WI38 (cell line): ENCODE measurements around the gene INPP5A.

Experiments used
- H3K4me3 ChIP-seq: 2 replicates; pipeline ENCODE4 v1.5.1; 2011; ENCODE audit warnings: low read depth, mild to moderate bottlenecking, control low read depth, low read length
- CTCF ChIP-seq: IDR thresholded peaks from 2 replicates; pipeline ENCODE4 v1.5.1; 2012; ENCODE audit warnings: low read depth, mild to moderate bottlenecking, control low read depth, low read length

The INPP5A gene

GRCh38 chr10:132690821-132691610 lies 153.4 kb downstream of the INPP5A start:
- TF ChIP-seq CTCF: no peak
- no peak overlapping the region for H3K4me3 ChIP-seq

GRCh38 chr10:132691711-132692153 lies 154.1 kb downstream of the INPP5A start:
- H3K4me3 ChIP-seq: no peak overlapping the region
- no peak for TF ChIP-seq CTCF

GRCh38 chr10:132692311-132692710 lies 154.7 kb downstream of the INPP5A start:
- TF ChIP-seq CTCF: no peak
- no peak overlapping the region for H3K4me3 ChIP-seq

- no peak for TF ChIP-seq CTCF
These were observed 156.1 kb downstream of the INPP5A start for GRCh38 chr10:132693676-132694075.

GRCh38 chr10:132696204-132696603 lies 158.6 kb downstream of the INPP5A start:
- no peak overlapping the region for H3K4me3 ChIP-seq
- TF ChIP-seq CTCF: no peak

More at GRCh38 chr10:132693676-132694075, 156.1 kb downstream of the INPP5A start:
- H3K4me3 ChIP-seq: no peak overlapping the region

- TF ChIP-seq CTCF: no peak
- H3K4me3 ChIP-seq: no peak overlapping the region
These were observed 159.4 kb downstream of the INPP5A start for GRCh38 chr10:132696728-132697577.
